GM12801 (cell line): ENCODE measurements around the gene ACAP3.

Experiments used
- TF ChIP-seq, protein P1 (sequence below): IDR thresholded peaks from one replicate; pipeline ENCODE4 v1.5.1; 2011; ENCODE audit warnings: control low read depth; ENCODE audit not compliant: insufficient read length; ENCODE audit errors: extremely low read depth

ACAP3 gene

GRCh38 chr1:1308756-1309250, 1.1 kb upstream of the ACAP3 start:
- TF ChIP-seq, protein P1, sequence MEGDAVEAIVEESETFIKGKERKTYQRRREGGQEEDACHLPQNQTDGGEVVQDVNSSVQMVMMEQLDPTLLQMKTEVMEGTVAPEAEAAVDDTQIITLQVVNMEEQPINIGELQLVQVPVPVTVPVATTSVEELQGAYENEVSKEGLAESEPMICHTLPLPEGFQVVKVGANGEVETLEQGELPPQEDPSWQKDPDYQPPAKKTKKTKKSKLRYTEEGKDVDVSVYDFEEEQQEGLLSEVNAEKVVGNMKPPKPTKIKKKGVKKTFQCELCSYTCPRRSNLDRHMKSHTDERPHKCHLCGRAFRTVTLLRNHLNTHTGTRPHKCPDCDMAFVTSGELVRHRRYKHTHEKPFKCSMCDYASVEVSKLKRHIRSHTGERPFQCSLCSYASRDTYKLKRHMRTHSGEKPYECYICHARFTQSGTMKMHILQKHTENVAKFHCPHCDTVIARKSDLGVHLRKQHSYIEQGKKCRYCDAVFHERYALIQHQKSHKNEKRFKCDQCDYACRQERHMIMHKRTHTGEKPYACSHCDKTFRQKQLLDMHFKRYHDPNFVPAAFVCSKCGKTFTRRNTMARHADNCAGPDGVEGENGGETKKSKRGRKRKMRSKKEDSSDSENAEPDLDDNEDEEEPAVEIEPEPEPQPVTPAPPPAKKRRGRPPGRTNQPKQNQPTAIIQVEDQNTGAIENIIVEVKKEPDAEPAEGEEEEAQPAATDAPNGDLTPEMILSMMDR, result no peak

- TF ChIP-seq, protein P1, result no peak
These were observed 338 bp downstream of the ACAP3 start for GRCh38 chr1:1307261-1307922.

- TF ChIP-seq, protein P1, result no peak
These were observed 969 bp downstream of the ACAP3 start for GRCh38 chr1:1306661-1307260.

- TF ChIP-seq, protein P1, result no peak
These were observed 1.6 kb downstream of the ACAP3 start for GRCh38 chr1:1306070-1306660.

DNA sequence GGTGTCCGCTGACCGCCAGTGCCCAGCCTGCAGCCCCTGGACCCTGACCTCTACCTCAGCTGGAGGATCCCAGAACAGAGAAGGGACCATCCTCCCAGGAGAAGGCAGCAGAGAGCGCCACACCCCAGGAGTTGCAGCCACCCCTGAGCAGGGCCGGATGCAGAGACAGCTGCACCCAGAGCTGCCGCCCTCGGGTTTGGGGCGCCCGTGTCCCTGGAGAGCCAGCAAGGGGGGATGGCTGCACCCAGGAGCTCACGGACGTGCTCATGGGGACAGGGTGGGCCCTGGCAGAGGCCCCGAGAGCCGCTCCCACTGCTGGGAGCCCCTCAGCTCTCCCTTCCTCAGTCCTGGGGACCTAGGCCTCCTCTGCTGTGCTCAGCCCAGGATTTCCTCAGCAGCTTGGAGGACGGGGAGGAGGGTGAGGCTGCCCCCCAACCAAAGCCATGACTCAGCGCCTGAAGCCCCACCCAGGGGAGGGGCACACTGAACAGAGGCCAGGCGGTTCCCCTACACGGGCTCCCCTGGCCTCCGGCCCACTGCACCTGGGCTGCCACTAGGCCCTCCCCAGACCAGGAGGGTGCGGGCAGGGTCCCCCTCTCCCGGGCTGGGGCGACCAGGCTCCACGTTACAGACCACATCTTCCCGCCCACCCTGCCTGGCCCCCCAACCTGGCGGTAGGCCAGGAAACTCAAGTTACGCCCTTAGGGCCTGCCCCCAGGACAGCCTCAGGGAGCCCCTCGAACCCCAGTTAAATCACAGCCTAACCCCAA, 2.2 kb downstream of the ACAP3 start:
- TF ChIP-seq, protein P1, result no peak

DNA sequence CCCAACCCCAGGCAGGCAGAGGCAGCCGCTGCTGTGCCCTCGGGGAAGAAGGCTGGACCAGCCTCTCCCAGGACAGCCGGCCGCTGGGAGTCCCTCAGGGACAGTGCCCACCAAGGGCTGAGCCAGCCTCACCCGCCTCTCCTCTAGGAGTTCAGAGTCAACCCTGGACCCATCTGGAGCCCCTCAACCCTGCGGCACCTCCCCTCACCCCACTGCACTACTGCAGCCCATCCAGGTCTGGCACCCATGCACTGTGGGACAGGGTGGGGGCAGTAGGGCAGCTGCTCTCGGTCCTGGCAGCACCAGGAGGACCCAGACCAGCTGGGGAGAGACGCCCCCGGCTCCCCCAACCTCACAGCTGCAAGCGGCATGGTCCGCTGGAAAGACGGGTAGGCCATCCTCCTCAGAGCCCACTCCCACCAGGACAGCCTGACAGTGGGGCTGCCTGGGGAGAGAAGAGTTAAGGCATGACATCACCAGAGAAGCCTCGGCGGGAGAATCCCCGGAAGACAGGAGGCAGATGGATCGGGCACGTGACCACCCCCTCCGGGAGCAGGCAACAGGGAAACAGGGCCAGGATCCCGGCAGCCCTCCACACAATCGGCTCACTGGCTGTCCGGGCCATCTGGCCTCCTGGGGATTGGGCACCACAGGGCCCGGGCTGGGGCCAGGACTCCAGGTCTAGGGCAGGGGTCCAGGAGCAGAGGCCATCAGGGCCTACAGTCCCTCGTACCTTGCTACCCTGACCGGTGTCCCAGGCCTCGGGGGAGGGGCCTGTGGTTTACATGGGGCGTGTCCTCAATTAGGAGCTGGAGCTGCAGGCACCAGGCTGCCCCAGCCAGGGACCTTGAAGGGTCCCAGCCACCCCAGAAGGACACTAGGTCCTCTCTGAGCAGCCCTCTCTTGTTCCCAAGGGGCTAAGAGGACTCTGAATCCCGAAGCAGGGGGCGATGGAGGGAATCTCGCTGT, 3.1 kb downstream of the ACAP3 start:
- TF ChIP-seq, protein P1, result no peak
